Measurements from ENCODE around the gene MT1M.

GRCh38 chr16:56593573-56594291 lies 38.7 kb upstream of the MT1M start:
- TF ChIP-seq MEF2A (IDR thresholded peaks at IDR 0.05; ENCODE audit: insufficient read depth, low read depth, low read length) (no peak), CTCF (IDR thresholded peaks at IDR 0.05 in 2 of 3, conservative IDR thresholded peaks at IDR 0.05 in 1 of 3; ENCODE audit: control insufficient read depth in 2 of 3, extremely low read depth in 1 of 3, insufficient read depth in 1 of 3, low read depth in 3 of 3, low read length in 3 of 3) (no peak)
